UCSD-AML1 (cell line): ENCODE results near the gene GPR108.

Experiments
- DNase-seq: peaks from one replicate; lab custom pipeline; 2025; ENCODE audit not compliant: unreplicated experiment; lab: John Stamatoyannopoulos, UW

The GPR108 gene

DNA sequence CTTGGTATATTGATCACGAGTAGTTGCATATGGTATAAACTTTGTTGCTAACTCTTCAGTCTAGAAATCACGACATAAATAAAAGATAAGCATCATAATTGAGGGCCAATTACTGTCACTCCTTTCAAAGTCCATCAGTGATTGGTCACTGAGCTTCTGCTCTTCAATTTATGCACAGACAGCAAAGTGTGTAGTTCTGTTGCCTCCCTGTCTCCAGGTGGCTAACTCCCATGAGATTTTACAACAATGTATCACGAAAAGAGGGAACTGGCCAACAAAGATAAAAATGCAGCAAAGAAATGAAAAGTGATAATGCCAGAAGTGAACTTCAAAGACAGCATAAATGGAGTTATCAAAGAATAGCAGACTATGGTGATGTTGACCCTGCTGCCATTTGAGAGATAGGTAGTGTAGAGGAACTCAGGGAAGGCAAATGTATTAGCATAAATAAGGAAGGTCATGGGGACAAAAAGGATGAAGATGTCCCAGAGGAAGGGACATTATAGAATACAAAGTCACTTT lies 54.7 kb downstream of the GPR108 start:
- DNase-seq: no peak

DNA sequence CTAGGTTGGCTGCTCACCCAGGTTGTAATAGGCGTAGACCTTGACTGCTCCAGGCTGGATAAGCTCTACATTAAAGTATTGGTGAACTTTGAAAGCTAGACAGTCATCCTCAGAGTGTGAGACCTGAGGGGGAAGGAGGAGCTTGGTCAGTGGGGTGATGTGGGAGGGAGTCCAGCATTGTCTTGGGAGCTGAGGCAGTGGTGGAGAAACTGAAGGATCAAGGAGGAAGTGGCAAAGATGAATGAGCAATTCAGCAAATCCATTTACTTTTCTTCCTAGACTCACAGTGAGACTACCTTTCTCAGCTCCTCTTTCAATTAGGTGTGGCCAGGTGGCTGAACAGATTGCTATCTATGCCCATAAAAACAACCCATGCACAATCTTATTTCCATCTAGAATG lies 57.2 kb downstream of the GPR108 start:
- no peak for DNase-seq
